Measurements from ENCODE around the gene REEP3. TPM values are rescaled to one million over a fixed set of nuclear protein-coding genes. Genes with fewer than 3 reads are reported as not detected.
A peak's percentile ranks its signal among the peaks of the same experiment; 100 is the strongest.

Gene REEP3
- total RNA-seq, 2 experiments from 2014 or later, result 16.7 to 19.4 TPM

DNA sequence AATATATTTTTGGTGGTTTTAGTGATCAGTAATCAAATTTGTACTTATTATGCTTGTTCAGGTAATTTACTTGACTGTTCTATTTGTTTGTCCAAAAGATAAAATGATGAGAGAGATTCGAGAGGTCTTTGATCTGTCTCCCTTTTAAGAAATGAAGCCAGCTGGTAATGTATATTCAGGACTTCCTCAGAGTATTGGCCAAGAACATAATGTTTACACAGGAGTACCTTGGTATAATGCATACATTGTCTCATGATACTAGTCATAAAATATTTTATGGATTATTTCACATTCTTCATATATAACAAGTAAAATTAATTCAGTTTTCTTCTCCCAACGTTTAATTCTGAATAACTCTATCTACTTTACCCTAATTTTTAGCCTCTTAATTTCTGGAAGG, 100.9 kb downstream of the REEP3 start:
- POLR2A ChIA-PET, result no interaction called here
- H3K9me3 Mint-ChIP-seq, result no peaks in the 10 kb centered on the region
- peaks cover 10% of the 10 kb centered on the region for H3K36me3 Mint-ChIP-seq
- ATAC-seq (ENCODE audit: low read depth), result no peak
- H3K4me3 Mint-ChIP-seq, result no peak overlapping the region
- no peak overlapping the region for H3K27ac Mint-ChIP-seq
- H3K4me1 Mint-ChIP-seq, result no peaks in the 10 kb centered on the region
- H3K27me3 Mint-ChIP-seq, result no peaks in the 10 kb centered on the region
- DNase-seq, result no peak

DNA sequence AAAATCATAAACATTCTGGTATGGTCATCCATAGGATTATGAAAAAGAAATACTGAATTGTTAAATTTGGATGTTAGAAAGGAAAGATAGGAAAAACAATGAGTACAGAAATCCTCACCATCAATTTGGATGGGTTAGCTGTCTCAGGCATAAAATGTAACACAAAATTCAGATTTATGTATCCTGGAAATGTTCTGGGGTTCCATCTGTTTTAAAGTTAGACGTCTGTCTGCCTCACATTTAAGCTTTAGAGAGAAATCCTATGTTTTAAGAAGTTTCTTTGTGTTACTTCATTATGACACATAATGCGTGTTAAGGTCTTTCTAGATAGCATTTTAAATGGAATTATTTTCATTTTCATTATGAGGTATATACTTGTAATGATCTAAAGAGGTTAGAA, 103.5 kb downstream of the REEP3 start:
- H3K36me3 Mint-ChIP-seq, result peaks cover 4% of the 10 kb centered on the region
- H3K27me3 Mint-ChIP-seq, result no peaks in the 10 kb centered on the region
- ATAC-seq (ENCODE audit: low read depth), result no peak

GRCh38 chr10:63627396-63627795, 106.2 kb downstream of the REEP3 start:
- H3K27ac Mint-ChIP-seq, result no peak overlapping the region
- no peak for DNase-seq
- POLR2A ChIA-PET, result interaction anchor here (1.8 to 3.8 kb wide), 2 partner anchors 106 to 461 kb away, joined by 3 to 17 read pairs; partner anchors contain the start of gene REEP3
- H3K27me3 Mint-ChIP-seq, result peaks cover 4% of the 10 kb centered on the region
- ATAC-seq (ENCODE audit: low read depth), result no peak
- H3K4me3 Mint-ChIP-seq, result no peak overlapping the region
- no peaks in the 10 kb centered on the region for H3K9me3 Mint-ChIP-seq
- H3K36me3 Mint-ChIP-seq, result peaks cover 4% of the 10 kb centered on the region
- peaks cover 29% of the 10 kb centered on the region for H3K4me1 Mint-ChIP-seq

More for the DNA sequence above, 103.5 kb downstream of the REEP3 start:
- no peak for DNase-seq
- H3K9me3 Mint-ChIP-seq, result no peaks in the 10 kb centered on the region
- POLR2A ChIA-PET, result no interaction called here
- H3K4me3 Mint-ChIP-seq, result no peak overlapping the region
- H3K27ac Mint-ChIP-seq, result no peak overlapping the region
- peaks cover 20% of the 10 kb centered on the region for H3K4me1 Mint-ChIP-seq

DNA sequence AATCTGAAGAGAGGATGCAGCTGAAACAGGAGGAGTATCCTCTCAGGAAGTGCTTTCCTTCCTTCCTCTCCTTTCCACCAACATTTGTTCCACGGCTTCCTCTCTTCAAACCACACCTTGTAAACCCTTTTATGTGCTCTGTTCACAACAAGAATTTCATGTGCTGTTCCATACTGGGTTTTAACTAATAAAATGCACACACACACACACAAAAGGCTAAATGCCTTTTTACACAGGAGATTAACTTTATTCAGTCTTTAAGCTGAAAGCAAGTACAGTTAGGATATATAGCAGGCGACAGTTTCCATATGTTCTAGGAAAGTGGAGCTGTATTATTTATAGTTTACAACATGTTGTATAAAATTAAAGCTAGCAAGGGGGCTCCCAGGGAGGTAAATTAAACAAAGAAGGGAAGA, 106.7 kb downstream of the REEP3 start:
- Mint-ChIP-seq H3K36me3 (peaks cover 3% of the 10 kb centered on the region), H3K27ac (no peak overlapping the region), H3K9me3 (no peaks in the 10 kb centered on the region), H3K4me3 (no peak overlapping the region), H3K4me1 (peaks cover 29% of the 10 kb centered on the region), H3K27me3 (peaks cover 4% of the 10 kb centered on the region)
- no peak for DNase-seq
- POLR2A ChIA-PET, result interaction anchor here (0.9 to 3.8 kb wide), 3 partner anchors 106 to 461 kb away, joined by 3 to 17 read pairs (median 3); partner anchors contain the start of gene REEP3
- ATAC-seq (ENCODE audit: low read depth), result no peak

GRCh38 chr10:63628526-63629362, 107.5 kb downstream of the REEP3 start:
- no peak for DNase-seq
- Mint-ChIP-seq H3K4me3 (peak overlapping the region; percentile 92), H3K27ac (peak overlapping the region; percentile 92), H3K9me3 (no peaks in the 10 kb centered on the region), H3K4me1 (peaks cover 31% of the 10 kb centered on the region), H3K27me3 (peaks cover 4% of the 10 kb centered on the region), H3K36me3 (no peaks in the 10 kb centered on the region)
- no peak for ATAC-seq (ENCODE audit: low read depth)
- POLR2A ChIA-PET, result interaction anchor here (0.7 to 3.8 kb wide), 14 partner anchors 107 to 812 kb away, joined by 3 to 33 read pairs (median 3); partner anchors contain the start of genes EGR2, JMJD1C and REEP3

GRCh38 chr10:63629363-63630084, 108.3 kb downstream of the REEP3 start:
- peak overlapping the region; percentile 92 for H3K27ac Mint-ChIP-seq
- no peaks in the 10 kb centered on the region for H3K9me3 Mint-ChIP-seq
- peak; percentile 82 for DNase-seq
- peaks cover 31% of the 10 kb centered on the region for H3K4me1 Mint-ChIP-seq
- peak overlapping the region; percentile 92 for H3K4me3 Mint-ChIP-seq
- H3K27me3 Mint-ChIP-seq, result peaks cover 4% of the 10 kb centered on the region
- POLR2A ChIA-PET, result interaction anchor here (0.6 to 3.8 kb wide), 17 partner anchors 108 to 813 kb away, joined by 3 to 33 read pairs (median 3); partner anchors contain the start of genes EGR2, JMJD1C and REEP3
- peak; percentile 60 for ATAC-seq (ENCODE audit: low read depth)
- no peaks in the 10 kb centered on the region for H3K36me3 Mint-ChIP-seq

DNA sequence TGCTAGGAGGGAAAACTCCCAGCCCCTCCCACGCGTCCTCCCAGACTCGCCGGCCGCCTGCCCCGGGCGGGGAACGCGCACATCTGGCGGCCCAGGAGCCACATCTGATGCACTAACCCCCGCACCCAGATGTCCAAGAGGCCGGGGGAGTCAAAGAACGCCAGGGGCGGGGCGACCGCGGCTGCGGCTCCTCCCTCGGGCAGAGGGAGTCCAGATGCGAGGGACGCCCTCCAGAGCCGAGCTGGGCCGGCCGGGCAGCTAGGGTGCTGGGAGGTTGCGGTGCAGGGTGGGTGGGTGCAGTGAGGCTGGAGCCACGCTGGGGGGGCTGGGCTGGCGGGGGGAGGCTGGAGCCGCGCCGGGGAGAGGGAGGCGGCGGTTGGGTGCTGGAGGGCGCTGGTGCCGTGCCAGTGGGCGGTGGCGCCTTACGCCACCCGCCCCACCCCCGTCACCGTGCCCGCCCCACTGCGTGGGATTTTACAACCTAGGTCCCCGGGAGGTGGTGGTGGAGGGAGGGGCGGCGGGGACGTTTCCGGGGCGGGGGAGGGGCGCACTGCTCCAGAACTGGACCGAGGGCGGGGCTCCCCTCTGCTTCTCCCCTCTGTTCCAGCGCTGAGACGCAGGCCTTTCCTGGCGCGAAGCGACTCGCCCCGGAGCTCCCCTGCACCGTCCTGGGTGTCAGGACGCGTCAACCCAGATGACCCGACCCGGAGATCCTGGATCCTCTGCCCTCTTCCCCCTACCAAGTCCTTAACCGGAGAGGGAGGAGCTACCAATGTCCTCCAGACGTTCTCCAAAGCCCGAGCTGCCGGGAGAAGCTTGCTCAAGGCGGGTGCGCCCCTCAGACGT, 109.1 kb downstream of the REEP3 start:
- Mint-ChIP-seq H3K27me3 (peaks cover 10% of the 10 kb centered on the region), H3K27ac (peak overlapping the region; percentile 92), H3K9me3 (no peaks in the 10 kb centered on the region), H3K36me3 (no peaks in the 10 kb centered on the region), H3K4me1 (peaks cover 31% of the 10 kb centered on the region), H3K4me3 (peak overlapping the region; percentile 92)
- DNase-seq (peak; percentile 83), ATAC-seq (ENCODE audit: low read depth) (peak; percentile 76)
- POLR2A ChIA-PET, result interaction anchor here (0.6 to 3.8 kb wide), 14 partner anchors 90 to 497 kb away, joined by 3 to 33 read pairs (median 4); partner anchors contain the start of genes NRBF2 and REEP3

DNA sequence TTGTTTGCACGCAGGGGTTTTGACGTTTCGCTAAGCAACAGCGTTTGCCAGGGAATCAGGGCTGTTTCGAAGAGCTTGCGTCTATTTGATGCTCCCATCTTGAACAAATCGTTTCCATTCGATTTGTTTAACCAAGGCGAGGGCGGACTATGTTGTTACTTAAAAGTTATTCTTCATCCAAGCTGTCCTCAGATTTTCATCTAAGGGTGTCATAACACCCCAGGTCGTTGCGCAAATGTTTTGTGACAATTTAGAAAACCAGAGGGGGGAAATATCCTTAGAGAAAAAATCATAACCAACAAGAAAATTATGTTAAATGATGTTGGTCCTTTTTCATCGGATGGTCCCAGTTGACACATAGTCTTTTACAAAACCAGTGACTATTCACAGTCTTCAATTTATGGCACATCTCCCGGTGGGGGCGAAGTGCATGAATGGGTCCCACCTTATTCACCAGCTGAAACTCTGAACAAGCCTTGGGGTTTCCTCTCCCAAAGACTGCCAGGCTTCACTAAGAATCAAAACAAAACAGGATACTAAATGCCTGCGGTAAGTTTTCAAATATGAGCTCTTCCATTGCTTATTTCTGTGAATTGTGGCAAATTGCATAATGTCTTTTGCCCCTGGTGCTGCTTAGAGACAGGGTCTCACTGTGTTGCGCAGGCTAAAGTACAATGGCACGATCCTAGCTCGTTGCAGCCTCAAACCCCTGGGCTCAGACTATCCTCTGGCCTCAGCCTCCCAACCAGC, 109.9 kb downstream of the REEP3 start:
- Mint-ChIP-seq H3K27me3 (peaks cover 11% of the 10 kb centered on the region), H3K4me3 (peak overlapping the region; percentile 92), H3K36me3 (no peaks in the 10 kb centered on the region), H3K4me1 (peaks cover 31% of the 10 kb centered on the region), H3K9me3 (no peaks in the 10 kb centered on the region), H3K27ac (peak overlapping the region; percentile 89)
- POLR2A ChIA-PET, result interaction anchor here (0.6 to 3.8 kb wide), 12 partner anchors 90 to 1038 kb away, joined by 3 to 33 read pairs (median 4); partner anchors contain the start of genes NRBF2 and REEP3
- ATAC-seq (ENCODE audit: low read depth) (no peak), DNase-seq (no peak)

GRCh38 chr10:63631991-63632390, 110.8 kb downstream of the REEP3 start:
- POLR2A ChIA-PET, result interaction anchor here (2.0 to 3.4 kb wide), 2 partner anchors 89 to 364 kb away, joined by 7 to 33 read pairs; no protein-coding TSS in a partner anchor
- no peak overlapping the region for H3K27ac Mint-ChIP-seq
- no peaks in the 10 kb centered on the region for H3K9me3 Mint-ChIP-seq
- H3K4me3 Mint-ChIP-seq, result no peak overlapping the region
- DNase-seq (no peak), ATAC-seq (ENCODE audit: low read depth) (no peak)
- no peaks in the 10 kb centered on the region for H3K36me3 Mint-ChIP-seq
- H3K4me1 Mint-ChIP-seq, result peaks cover 31% of the 10 kb centered on the region
- H3K27me3 Mint-ChIP-seq, result peaks cover 11% of the 10 kb centered on the region

DNA sequence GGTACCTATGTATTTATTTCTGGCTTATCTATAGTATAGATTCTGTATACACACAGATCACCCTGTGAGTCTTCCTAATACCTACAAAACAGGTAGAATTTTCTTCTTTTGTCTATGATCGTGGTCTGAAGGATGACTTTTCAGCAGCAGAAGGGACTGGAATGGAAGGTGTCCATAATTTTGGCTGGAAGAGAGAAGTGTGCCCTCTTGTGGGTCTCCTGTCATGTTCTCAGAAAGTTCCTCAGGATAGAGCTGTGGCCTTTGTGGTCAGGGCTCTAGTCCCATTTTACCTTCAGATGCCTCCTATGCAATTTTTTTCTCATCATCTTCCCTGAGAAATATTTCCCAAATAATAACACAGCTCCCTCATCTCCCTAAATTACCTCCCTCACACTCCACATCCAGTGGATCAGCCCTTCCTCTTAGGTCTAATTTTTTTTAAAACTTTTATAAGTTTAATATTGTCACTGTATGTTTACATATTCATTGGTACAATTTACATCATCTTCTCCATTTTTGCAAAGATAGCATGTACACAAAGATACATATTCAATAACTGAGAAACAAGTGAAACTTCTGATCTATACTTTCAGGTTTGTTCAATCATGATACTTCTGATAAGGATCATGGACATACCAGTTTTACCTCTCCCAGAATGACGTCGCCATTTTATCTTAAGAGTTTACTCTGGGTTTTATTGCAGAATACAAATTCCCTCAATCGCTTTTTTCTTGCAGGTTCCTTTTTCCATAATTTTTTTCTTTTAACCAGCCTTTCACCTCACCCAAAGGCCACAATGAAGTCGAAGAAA, 112.7 kb downstream of the REEP3 start:
- Mint-ChIP-seq H3K27ac (no peak overlapping the region), H3K27me3 (peaks cover 11% of the 10 kb centered on the region), H3K36me3 (no peaks in the 10 kb centered on the region), H3K4me1 (peaks cover 18% of the 10 kb centered on the region), H3K9me3 (no peaks in the 10 kb centered on the region), H3K4me3 (no peak overlapping the region)
- POLR2A ChIA-PET, result no interaction called here
- ATAC-seq (ENCODE audit: low read depth) (no peak), DNase-seq (no peak)

GRCh38 chr10:63634488-63635065, 113.4 kb downstream of the REEP3 start:
- ATAC-seq (ENCODE audit: low read depth), result no peak
- DNase-seq, result no peak
- H3K36me3 Mint-ChIP-seq, result no peaks in the 10 kb centered on the region
- H3K27me3 Mint-ChIP-seq, result peaks cover 11% of the 10 kb centered on the region
- H3K9me3 Mint-ChIP-seq, result no peaks in the 10 kb centered on the region
- H3K4me3 Mint-ChIP-seq, result no peak overlapping the region
- peaks cover 11% of the 10 kb centered on the region for H3K4me1 Mint-ChIP-seq
- POLR2A ChIA-PET, result no interaction called here
- H3K27ac Mint-ChIP-seq, result no peak overlapping the region

Measured in activated naive CD8-positive, alpha-beta T cell treated with anti-CD3 and anti-CD28 coated beads, Interleukin-2, amount 10 ng/mL, durations not matched to agents 7 days and 5 days (primary cell).